Endothelial cell of umbilical vein (primary cell): Measurements from ENCODE around the gene RFC3.

ENCODE experiments used
- EZH2 ChIP-seq: IDR thresholded peaks from 2 replicates; pipeline ENCODE4 v1.6.1; 2012; ENCODE audit warnings: borderline replicate concordance, low read depth, mild to moderate bottlenecking, moderate library complexity, low read length, inconsistent platforms; ENCODE audit not compliant: severe bottlenecking
- TF ChIP-seq, protein P1 (sequence below): IDR thresholded peaks from 2 replicates; pipeline ENCODE4 v1.6.1; 2011; ENCODE audit not compliant: insufficient read depth, insufficient read length
- TF ChIP-seq, protein P2 (sequence below), 2 donors: IDR thresholded peaks; 1 replicate in 1 of 2; 2 replicates in 1 of 2; pipeline ENCODE4 v1.5.1; 2011; ENCODE audit warnings: low read length in 2 of 2, mild to moderate bottlenecking in 2 of 2, moderate library complexity in 2 of 2, control low read depth in 1 of 2, inconsistent platforms in 1 of 2, low read depth in 1 of 2; ENCODE audit not compliant: insufficient read depth in 1 of 2; ENCODE audit errors: extremely low read depth in 1 of 2

DNA sequence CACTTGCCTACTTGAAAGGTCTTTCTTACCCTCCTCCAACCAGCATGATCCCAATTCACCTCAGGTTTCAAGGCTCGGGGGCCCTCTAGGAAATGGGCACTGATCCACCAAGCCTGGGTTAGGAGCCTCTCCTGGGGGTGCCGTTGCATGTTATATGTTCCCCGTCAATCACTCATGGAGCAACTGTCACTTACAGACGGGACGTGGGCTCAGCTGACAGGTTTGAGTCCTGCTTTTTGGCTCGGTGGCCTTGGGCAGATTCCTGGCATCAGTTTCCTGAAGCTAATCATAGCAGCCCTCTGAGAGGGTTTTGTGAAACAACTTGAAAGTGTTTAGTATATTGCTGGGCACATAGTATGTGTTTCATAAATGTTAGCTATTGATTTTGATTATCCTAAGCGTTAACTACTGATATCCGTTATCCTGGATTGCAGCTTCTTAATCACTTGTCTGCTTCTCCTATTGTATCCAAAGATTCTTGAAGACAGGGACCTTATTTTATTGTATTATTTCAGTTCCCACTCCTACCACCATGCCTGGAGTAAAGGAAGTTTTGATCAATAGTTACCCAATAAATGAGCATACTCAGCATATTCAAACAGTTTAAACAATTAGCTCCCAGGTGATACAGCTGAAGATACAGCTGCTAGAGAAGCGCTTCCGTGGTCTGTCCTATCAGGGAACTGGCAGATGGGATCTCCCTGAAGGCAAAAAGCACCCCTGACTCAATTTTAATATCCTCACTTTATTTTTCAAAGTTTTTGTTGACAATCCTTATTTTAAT lies 57.9 kb downstream of the RFC3 start:
- TF ChIP-seq, protein P1, sequence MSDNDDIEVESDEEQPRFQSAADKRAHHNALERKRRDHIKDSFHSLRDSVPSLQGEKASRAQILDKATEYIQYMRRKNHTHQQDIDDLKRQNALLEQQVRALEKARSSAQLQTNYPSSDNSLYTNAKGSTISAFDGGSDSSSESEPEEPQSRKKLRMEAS: no peak
- TF ChIP-seq EZH2: no peak
- TF ChIP-seq, protein P2, sequence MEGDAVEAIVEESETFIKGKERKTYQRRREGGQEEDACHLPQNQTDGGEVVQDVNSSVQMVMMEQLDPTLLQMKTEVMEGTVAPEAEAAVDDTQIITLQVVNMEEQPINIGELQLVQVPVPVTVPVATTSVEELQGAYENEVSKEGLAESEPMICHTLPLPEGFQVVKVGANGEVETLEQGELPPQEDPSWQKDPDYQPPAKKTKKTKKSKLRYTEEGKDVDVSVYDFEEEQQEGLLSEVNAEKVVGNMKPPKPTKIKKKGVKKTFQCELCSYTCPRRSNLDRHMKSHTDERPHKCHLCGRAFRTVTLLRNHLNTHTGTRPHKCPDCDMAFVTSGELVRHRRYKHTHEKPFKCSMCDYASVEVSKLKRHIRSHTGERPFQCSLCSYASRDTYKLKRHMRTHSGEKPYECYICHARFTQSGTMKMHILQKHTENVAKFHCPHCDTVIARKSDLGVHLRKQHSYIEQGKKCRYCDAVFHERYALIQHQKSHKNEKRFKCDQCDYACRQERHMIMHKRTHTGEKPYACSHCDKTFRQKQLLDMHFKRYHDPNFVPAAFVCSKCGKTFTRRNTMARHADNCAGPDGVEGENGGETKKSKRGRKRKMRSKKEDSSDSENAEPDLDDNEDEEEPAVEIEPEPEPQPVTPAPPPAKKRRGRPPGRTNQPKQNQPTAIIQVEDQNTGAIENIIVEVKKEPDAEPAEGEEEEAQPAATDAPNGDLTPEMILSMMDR (IDR thresholded peaks at IDR 0.05; ENCODE audit: extremely low read depth in 1 of 2, insufficient read depth in 1 of 2, low read depth in 1 of 2, low read length in 2 of 2): no peak
